Left forelimb (tissue), 1 donor: ENCODE results near the gene GIMAP8.

Experiments used
- DNase-seq: peaks from one replicate; pipeline ENCODE4 v3.0.0-alpha.2; 2018; ENCODE audit warnings: low spot score

The GIMAP8 gene

DNA sequence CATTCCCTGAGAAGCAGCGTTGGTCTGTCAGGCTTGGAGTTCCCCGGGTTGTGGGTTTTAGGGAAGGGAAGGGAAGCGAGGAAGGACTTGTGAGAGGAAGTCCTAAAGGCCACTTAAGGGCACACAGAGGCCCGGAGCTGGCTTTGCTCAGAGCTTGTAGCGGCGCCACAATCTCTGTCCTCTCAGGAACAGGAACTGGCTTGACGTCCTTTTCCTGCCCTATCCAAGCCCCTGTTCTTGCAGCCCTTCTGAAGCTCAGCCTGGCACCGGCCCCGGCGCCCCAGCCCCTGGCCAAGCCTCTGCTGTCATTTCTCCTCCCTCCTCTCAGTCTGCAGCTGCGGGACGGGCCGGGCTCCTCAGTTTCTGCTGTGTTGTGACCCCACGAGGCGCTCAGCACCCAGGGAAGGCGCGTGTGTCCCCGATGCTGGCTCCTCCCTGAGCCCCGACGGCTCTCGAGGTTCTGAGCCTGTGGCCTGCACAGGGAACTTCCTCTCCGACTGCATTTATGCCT, at the start of gene GIMAP8:
Gene GIMAP8, plus strand, starts transcription at position 140 of the 511 bp plus-strand sequence. CDS start 16,069 bp downstream, outside the sequence.
- no peak for DNase-seq

- DNase-seq, result no peak
These were observed 49.5 kb upstream of the GIMAP8 start for GRCh38 chr7:150400788-150401423.

- no peak for DNase-seq
These were observed 49.0 kb upstream of the GIMAP8 start for GRCh38 chr7:150401424-150401790.

DNA sequence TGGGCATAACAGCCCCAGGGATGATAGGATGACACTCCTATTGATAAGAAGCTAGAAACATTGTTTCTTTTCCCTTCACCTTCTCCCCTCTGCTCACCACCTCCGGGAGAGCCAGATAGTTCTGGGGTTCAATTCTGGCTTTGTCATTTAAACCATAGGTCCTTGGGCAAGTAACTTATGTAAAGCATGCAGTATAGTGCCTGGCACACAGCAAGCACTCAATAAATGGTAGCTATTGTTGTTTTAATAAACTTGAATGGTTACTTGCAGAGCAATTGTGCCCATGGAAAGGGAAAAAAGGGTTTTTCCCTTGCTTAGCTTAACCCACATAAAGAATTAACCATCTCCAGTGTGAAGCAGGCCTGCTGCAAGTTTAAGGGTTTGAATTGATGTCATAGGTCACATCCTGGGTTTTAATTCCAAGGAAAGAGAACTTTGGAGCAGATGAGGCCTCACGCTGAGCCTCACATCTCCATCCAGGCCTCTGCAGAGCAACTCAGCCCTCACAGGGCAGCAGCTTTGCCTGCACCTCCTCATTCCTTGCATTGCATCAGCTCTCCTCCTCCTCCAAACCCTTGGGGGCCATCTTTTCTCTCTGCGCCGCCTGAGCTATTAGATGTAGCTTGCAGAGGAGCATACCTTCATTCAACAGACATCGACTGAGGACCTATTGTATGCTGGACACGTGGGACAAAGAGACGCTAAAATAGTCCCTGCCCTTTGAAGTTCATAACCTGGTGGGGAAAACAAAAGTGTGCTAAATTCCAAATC, 48.4 kb upstream of the GIMAP8 start:
- DNase-seq, result no peak

DNA sequence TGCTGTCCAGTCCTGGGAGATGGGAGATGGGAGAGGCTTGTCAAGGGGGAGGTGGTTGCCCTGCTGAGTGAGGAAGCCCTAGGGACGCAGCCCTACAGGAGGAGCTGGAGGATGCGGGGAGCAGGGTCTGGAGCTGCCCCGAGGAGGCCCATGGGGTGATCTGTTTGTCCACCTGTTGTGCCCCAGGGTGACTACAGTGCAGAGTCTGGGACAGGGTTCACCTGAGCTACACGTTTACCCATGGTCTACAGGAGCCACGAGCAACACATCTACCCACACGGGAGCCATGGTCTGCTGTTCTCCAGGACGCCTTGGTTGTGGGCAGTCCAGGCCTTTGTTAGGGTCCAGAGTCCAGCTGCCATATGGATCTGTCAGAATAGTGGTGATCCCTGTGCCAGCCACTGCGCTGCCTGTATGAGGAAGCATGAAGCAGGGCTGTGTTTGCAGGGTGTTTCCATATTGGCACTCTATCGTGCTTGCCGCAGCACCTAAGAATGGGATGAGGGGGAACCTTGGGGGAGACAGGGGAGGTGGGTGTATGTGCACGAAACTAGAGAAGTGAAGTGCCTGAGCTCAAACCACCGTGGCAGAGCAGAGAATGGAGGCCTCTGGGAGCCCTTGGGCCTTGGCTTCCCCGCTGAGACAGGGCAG, 47.6 kb upstream of the GIMAP8 start:
- DNase-seq, result no peak

GRCh38 chr7:150403376-150404171, 46.9 kb upstream of the GIMAP8 start:
- DNase-seq, result no peak

GRCh38 chr7:150404172-150404804, 46.1 kb upstream of the GIMAP8 start:
- no peak for DNase-seq

DNA sequence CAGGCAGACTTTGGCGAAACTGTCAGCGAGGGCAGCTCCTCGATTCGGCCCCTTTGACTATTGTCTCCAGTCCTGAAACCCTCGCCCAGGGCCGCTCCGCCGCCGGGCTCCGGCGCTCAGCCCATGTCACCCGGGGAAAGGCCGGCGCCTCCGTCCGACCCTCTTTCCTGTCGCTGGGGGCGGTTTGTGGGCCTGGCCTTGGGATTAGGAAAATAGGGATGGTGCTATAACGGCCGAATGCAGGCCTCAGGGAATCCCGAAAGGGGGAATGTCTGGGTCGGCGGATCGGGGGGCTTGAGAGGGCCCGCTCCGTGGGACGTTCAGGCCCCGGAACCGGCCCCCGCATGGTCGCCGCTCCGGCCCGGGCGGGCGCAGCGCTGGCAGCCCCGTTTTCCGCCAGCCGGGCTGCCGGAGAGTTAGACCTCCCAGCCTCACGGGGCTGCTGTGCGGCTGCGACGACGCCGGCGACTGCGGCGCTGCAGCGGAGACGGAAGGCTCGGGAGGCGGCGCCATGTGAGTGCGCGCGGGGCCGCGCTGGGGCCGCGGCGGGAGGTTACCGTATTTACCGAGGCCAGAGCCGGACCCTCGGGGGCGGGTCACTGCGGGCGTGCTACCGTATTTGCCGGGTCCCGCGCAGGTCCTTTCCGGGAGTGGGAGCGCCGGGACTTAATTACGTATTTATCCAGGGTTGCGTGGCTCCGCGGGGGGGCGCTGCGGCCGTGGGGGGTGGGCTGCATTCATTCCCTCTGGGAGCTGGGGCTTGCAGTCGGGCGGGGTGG, 45.4 kb upstream of the GIMAP8 start:
- DNase-seq, result peak; percentile 91

DNA sequence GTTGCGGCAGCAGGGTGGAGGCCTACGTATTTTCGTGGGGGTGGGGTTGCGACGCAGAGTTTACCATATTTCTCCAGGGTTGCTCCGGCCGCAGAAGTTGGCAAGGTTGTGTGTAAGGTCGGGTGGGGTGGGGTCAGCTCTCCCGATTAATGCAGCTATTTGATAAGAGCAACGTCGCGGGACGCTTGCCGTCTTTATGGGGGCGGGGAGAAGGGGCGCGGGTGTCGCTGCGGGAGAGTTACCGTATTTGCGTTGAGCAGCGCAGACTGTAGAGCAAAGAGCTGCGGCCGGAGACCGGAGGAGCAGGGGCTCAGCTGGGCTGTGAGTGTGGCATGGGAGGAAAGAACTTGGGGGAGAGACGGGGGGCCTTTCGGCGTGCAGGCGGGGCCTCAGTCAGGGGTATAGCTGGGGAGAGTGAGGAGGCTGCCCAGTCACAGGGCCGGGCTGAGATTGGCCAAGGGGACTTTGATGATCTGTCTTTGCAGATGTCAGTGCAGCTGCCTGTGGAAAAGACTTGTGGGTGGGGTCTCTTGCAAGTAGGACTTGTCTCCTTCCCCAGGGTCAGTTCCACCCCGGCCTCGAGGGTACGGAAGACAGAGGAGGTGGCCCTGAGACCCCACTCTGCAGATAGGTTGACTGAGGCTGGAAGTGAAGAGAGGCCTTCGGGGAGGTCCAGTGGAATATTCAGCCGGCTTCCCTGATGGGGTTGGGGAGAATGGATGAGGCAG, 44.7 kb upstream of the GIMAP8 start:
- DNase-seq, result no peak

DNA sequence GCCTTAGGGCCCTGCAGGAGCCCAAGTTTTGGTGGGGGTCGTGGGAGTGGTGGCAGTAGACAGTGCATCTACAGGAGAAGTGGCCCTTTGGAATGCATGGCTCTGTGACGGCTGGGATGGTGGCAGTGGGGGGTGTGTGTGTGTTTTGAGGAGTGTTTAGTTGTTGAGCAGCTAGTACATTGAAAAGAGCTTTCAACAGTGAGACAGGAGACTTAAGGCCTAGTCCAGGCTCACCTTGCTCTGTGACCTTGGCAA, 44.2 kb upstream of the GIMAP8 start:
- DNase-seq, result no peak

- no peak for DNase-seq
These were observed 43.6 kb upstream of the GIMAP8 start for GRCh38 chr7:150406567-150407421.

GRCh38 chr7:150407588-150408392, 42.6 kb upstream of the GIMAP8 start:
- no peak for DNase-seq

- no peak for DNase-seq
These were observed 41.8 kb upstream of the GIMAP8 start for GRCh38 chr7:150408393-150409299.

- DNase-seq, result no peak
These were observed 41.0 kb upstream of the GIMAP8 start for GRCh38 chr7:150409300-150410030.

DNA sequence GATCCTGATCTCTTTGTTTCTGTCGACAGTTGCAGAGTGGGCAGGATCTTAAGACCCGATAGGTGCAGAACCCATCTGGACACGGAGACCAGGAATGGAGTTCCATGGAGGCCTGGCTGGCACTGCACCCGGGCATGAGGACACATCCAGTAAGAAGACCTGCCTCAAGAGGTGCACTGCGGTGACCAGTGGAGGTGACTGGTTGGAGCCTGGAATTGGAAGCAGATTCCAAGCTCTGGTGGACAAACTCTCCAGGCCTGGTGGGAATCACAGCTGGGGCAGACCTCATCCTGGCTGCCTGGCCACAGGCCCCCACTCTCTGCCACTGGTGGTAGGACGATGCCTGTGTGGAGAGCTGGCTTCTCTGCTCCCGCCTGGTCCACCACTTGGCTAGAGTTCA, 40.3 kb upstream of the GIMAP8 start:
- DNase-seq, result no peak

- no peak for DNase-seq
These were observed 39.6 kb upstream of the GIMAP8 start for GRCh38 chr7:150410680-150411346.
